HEK293 (cell line): Measurements from ENCODE around the gene FAM89A.

Experiments
- TF ChIP-seq, protein P1 (sequence below): fragments of 450-650 bp; formaldehyde crosslinking; IDR thresholded peaks from 2 replicates; pipeline ENCODE4 v1.5.1; 2016; ENCODE audit warnings: missing biosample characterization, missing genetic modification characterization
- TF ChIP-seq, protein P2 (sequence below): fragments of 450-650 bp; formaldehyde crosslinking; IDR thresholded peaks from 2 replicates; pipeline ENCODE4 v1.5.1; 2016; ENCODE audit warnings: missing biosample characterization, missing genetic modification characterization

DNA sequence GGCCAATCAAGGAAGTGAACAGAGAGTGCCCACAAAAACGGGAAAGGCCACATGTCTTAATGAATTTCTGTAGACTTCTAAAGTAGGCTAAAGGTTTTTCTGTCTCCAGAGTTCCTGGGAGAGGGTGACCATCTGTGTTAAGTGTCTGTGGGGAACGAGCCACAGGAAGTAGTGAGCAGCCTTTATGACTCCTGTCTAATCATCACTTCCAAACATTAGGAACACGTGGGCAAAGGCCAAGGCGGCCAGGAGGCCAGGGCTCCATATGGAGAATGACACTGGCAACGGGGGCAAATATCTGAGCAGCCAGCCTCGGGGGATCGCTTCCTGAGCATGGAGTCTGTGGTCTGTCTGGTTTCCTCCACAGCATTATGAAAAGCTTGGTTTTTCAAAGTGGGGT, 7.1 kb downstream of the FAM89A start:
- TF ChIP-seq, protein P1, sequence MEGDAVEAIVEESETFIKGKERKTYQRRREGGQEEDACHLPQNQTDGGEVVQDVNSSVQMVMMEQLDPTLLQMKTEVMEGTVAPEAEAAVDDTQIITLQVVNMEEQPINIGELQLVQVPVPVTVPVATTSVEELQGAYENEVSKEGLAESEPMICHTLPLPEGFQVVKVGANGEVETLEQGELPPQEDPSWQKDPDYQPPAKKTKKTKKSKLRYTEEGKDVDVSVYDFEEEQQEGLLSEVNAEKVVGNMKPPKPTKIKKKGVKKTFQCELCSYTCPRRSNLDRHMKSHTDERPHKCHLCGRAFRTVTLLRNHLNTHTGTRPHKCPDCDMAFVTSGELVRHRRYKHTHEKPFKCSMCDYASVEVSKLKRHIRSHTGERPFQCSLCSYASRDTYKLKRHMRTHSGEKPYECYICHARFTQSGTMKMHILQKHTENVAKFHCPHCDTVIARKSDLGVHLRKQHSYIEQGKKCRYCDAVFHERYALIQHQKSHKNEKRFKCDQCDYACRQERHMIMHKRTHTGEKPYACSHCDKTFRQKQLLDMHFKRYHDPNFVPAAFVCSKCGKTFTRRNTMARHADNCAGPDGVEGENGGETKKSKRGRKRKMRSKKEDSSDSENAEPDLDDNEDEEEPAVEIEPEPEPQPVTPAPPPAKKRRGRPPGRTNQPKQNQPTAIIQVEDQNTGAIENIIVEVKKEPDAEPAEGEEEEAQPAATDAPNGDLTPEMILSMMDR (tag by site-specific recombination): no peak
- TF ChIP-seq, protein P2, sequence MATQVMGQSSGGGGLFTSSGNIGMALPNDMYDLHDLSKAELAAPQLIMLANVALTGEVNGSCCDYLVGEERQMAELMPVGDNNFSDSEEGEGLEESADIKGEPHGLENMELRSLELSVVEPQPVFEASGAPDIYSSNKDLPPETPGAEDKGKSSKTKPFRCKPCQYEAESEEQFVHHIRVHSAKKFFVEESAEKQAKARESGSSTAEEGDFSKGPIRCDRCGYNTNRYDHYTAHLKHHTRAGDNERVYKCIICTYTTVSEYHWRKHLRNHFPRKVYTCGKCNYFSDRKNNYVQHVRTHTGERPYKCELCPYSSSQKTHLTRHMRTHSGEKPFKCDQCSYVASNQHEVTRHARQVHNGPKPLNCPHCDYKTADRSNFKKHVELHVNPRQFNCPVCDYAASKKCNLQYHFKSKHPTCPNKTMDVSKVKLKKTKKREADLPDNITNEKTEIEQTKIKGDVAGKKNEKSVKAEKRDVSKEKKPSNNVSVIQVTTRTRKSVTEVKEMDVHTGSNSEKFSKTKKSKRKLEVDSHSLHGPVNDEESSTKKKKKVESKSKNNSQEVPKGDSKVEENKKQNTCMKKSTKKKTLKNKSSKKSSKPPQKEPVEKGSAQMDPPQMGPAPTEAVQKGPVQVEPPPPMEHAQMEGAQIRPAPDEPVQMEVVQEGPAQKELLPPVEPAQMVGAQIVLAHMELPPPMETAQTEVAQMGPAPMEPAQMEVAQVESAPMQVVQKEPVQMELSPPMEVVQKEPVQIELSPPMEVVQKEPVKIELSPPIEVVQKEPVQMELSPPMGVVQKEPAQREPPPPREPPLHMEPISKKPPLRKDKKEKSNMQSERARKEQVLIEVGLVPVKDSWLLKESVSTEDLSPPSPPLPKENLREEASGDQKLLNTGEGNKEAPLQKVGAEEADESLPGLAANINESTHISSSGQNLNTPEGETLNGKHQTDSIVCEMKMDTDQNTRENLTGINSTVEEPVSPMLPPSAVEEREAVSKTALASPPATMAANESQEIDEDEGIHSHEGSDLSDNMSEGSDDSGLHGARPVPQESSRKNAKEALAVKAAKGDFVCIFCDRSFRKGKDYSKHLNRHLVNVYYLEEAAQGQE (tag by site-specific recombination): no peak
